ENCODE measurements around the gene ABHD16B. TPM values are rescaled to one million over a fixed set of nuclear protein-coding genes. Genes with fewer than 3 reads are reported as not detected.

The ABHD16B gene
- total RNA-seq, 1 experiment from 2014 or later = not detected

DNA sequence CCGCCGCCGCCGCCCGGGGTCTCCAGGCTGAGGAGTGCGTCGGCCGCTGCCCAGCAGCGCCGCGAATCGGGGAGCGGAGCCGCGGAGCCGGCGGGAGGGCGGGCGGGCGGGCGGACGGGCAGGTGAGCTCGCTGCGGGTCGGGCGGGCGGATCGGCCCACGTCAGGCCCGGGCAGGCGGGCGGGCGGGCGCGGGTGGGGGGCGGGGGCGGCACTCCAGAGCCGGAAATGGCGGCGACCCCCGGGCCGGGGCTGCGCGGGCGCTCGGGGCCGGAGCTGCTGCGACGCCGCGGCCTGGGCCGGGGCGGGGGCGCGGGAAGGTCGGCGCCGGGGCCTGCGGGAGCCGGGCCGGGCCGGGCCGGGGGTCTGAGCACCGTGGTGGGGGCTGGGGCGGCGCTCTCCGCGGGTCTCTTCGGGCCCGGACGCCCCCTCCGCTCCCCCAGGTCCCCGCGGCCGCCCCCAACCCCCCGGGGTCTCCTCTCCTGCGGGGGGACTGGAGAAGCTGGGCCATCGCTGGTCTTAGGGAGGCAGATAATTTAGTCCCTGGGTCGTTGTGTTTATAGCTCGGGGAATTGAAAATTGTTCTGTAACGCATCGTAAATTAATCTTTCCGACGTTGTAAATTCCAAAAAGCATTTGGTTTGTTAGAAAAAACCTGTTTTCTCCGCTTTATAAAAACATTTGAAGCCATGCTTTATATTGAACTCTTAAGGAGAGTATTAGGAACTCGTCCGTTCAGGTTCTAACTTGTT lies 34.1 kb downstream of the ABHD16B start:
- no peak for DNase-seq (ENCODE audit: low spot score)

GRCh38 chr20:63895952-63896263 lies 34.6 kb downstream of the ABHD16B start:
- DNase-seq (ENCODE audit: low spot score) = no peak

GRCh38 chr20:63896264-63897105 lies 35.2 kb downstream of the ABHD16B start:
- no peak for DNase-seq (ENCODE audit: low spot score)

GRCh38 chr20:63897978-63898561 lies 36.8 kb downstream of the ABHD16B start:
- DNase-seq (ENCODE audit: low spot score) = no peak

DNA sequence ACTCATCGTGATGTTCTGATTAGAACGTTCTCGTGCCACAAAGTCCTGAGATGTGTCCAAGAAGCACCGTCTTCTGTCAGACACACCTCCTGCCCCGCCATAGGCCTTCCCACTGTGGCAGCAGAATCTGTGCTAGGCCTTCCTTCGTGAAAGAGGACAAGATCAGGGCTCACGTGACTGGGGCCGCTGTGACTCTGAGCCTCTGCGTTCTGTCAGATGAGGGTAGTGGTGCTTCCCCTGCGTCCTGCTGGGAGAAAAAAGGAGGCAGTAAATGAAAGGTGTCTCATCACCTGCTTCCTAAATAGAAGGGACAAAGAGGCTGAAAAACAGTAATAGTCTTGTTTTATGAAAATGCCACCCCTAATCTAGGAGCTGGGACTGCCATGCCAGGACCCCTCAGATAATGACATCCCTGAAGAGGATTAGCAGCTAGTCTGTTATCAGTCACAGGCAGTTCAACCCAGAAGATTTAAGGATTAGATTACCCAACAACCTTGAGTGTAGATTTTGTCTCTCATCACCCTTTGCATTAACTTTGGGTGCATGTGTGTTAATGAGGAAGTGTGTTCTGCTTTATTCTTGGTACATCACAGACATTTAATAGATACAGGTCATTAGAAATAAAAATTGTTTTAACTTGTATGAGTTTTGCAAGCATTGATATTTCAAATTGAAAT lies 37.7 kb downstream of the ABHD16B start:
- no peak for DNase-seq (ENCODE audit: low spot score)

DNA sequence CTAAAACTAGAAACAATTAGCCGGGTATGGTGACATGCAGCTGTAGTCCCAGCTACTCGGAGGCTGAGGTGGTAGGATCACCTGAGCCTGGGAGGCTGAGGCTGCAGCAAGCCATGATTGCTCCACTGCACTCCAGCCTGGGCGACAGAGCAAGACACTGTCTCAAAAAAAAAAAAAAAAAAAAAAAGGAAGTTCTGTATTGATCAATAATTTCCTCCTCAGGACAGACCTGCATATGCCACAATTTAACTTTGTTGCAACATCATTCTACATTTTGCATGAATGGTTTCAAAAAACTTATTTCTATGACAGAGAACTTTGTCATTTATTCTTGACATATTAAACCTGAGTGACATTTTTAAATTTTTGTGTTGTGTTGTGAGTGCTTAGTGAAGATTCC lies 39.1 kb downstream of the ABHD16B start:
- no peak for DNase-seq (ENCODE audit: low spot score)

- no peak for DNase-seq (ENCODE audit: low spot score)
Measured at GRCh38 chr20:63903796-63904561, 42.7 kb downstream of the ABHD16B start.

GRCh38 chr20:63908008-63908682 lies 46.8 kb downstream of the ABHD16B start:
- DNase-seq (ENCODE audit: low spot score) = no peak

DNA sequence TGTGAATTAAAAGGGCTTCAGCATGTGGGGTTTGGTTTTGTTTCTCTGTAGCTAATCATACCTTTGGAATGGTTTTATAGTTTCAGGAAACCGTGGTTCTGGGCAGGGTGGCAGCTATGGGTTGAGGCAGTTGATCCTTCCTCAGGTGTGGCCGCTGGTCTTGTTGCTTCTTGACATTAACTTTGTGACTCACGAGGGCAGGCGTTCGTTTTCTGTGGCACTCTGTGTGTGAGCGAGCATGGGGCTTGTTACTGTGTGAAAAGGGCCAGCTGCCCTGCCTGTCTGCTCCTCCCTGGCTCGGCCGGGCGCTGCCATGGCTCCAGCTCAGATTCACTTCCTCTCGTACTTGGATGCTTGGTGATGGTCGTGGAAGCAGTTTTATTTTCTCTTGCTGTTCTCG lies 49.9 kb downstream of the ABHD16B start:
- DNase-seq (ENCODE audit: low spot score) = no peak

Other genes starting within 250 kb of the ABHD16B start
- gene GMEB2, start 234.4 kb upstream of the ABHD16B start, total RNA-seq (2014; rRNA removed; shearing (Covaris generic)) = 5.5 and 6.0 TPM in 2 replicates
- gene STMN3, start 208.1 kb upstream of the ABHD16B start, total RNA-seq (2014; rRNA removed; shearing (Covaris generic)) = 9.4 and 18.9 TPM in 2 replicates
- 8.6 and 11.6 TPM in 2 replicates for gene RTEL1, start 203.2 kb upstream of the ABHD16B start, total RNA-seq (2014; rRNA removed; shearing (Covaris generic))
- gene TNFRSF6B, start 164.8 kb upstream of the ABHD16B start, total RNA-seq (2014; rRNA removed; shearing (Covaris generic)) = 0.10 and 0.39 TPM in 2 replicates
- gene ARFRP1, start 153.5 kb upstream of the ABHD16B start, total RNA-seq (2014; rRNA removed; shearing (Covaris generic)) = 24.6 and 36.0 TPM in 2 replicates
- gene ZGPAT, start 153.5 kb upstream of the ABHD16B start, total RNA-seq (2014; rRNA removed; shearing (Covaris generic)) = 5.4 and 9.4 TPM in 2 replicates
- gene LIME1, start 124.8 kb upstream of the ABHD16B start, total RNA-seq (2014; rRNA removed; shearing (Covaris generic)) = 0.27 and 0.68 TPM in 2 replicates
- gene SLC2A4RG, start 121.7 kb upstream of the ABHD16B start, total RNA-seq (2014; rRNA removed; shearing (Covaris generic)) = 12.9 and 18.8 TPM in 2 replicates
- 0.68 and 3.1 TPM in 2 replicates for gene ZBTB46, start 30.2 kb upstream of the ABHD16B start, total RNA-seq (2014; rRNA removed; shearing (Covaris generic))
- 44.7 and 56.7 TPM in 2 replicates for gene TPD52L2, start 3.8 kb downstream of the ABHD16B start, total RNA-seq (2014; rRNA removed; shearing (Covaris generic))
- 16.1 and 21.0 TPM in 2 replicates for gene DNAJC5, start 33.6 kb downstream of the ABHD16B start, total RNA-seq (2014; rRNA removed; shearing (Covaris generic))
- 14.1 and 16.1 TPM in 2 replicates for gene UCKL1, start 94.9 kb downstream of the ABHD16B start, total RNA-seq (2014; rRNA removed; shearing (Covaris generic))
- 2.2 and 4.4 TPM in 2 replicates for gene ZNF512B, start 108.4 kb downstream of the ABHD16B start, total RNA-seq (2014; rRNA removed; shearing (Covaris generic))
- gene SAMD10, start 118.1 kb downstream of the ABHD16B start, total RNA-seq (2014; rRNA removed; shearing (Covaris generic)) = not detected in 2 replicates
- 35.9 and 36.5 TPM in 2 replicates for gene PRPF6, start 119.6 kb downstream of the ABHD16B start, total RNA-seq (2014; rRNA removed; shearing (Covaris generic))
- gene C20orf204, start 174.7 kb downstream of the ABHD16B start, total RNA-seq (2014; rRNA removed; shearing (Covaris generic)) = 0.08 TPM in 1 of 2 replicates, not detected in the other
- gene SOX18, start 188.1 kb downstream of the ABHD16B start, total RNA-seq (2014; rRNA removed; shearing (Covaris generic)) = 0.19 TPM in 1 of 2 replicates, not detected in the other
- 40.6 and 41.7 TPM in 2 replicates for gene TCEA2, start 201.7 kb downstream of the ABHD16B start, total RNA-seq (2014; rRNA removed; shearing (Covaris generic))
- gene RGS19, start 218.0 kb downstream of the ABHD16B start, total RNA-seq (2014; rRNA removed; shearing (Covaris generic)) = 18.5 and 19.8 TPM in 2 replicates
- 0.23 and 0.97 TPM in 2 replicates for gene OPRL1, start 218.6 kb downstream of the ABHD16B start, total RNA-seq (2014; rRNA removed; shearing (Covaris generic))
- 0.60 TPM in 1 of 2 replicates, not detected in the other for gene LKAAEAR1, start 222.9 kb downstream of the ABHD16B start, total RNA-seq (2014; rRNA removed; shearing (Covaris generic))
- not detected in 2 replicates for gene NPBWR2, start 246.1 kb downstream of the ABHD16B start, total RNA-seq (2014; rRNA removed; shearing (Covaris generic))

Data from H4 (cell line).